Fibroblast of peridontal ligament (primary cell): ENCODE results near the gene CKB.

Source experiments
- DNase-seq: peaks from one replicate; pipeline ENCODE4 v3.0.0-alpha.2; 2010; ENCODE audit errors: extremely low read depth

CKB gene

GRCh38 chr14:103537175-103537990 lies 14.8 kb upstream of the CKB start:
- no peak for DNase-seq

- DNase-seq: no peak
Measured at GRCh38 chr14:103536693-103537092, 14.1 kb upstream of the CKB start.

GRCh38 chr14:103535891-103536565 lies 13.4 kb upstream of the CKB start:
- no peak for DNase-seq

GRCh38 chr14:103535081-103535890 lies 12.7 kb upstream of the CKB start:
- no peak for DNase-seq

GRCh38 chr14:103534576-103535061 lies 12.0 kb upstream of the CKB start:
- no peak for DNase-seq

GRCh38 chr14:103533999-103534575 lies 11.5 kb upstream of the CKB start:
- no peak for DNase-seq

- DNase-seq: no peak
Measured at GRCh38 chr14:103533137-103533998, 10.7 kb upstream of the CKB start.

GRCh38 chr14:103532216-103533136 lies 9.8 kb upstream of the CKB start:
- DNase-seq: no peak

- DNase-seq: no peak
Measured at GRCh38 chr14:103531421-103532215, 9.0 kb upstream of the CKB start.

GRCh38 chr14:103530831-103531230 lies 8.2 kb upstream of the CKB start:
- DNase-seq: no peak

GRCh38 chr14:103530390-103530789 lies 7.8 kb upstream of the CKB start:
- DNase-seq: no peak

- no peak for DNase-seq
Measured at GRCh38 chr14:103529383-103530365, 7.0 kb upstream of the CKB start.

GRCh38 chr14:103528587-103529382 lies 6.2 kb upstream of the CKB start, which contains the start of gene TRMT61A:
TRMT61A (plus strand) TSS chr14:103529196; CDS start chr14:103529979, 783 bp downstream.
- peak; percentile 93 for DNase-seq

GRCh38 chr14:103528146-103528586 lies 5.5 kb upstream of the CKB start:
- DNase-seq: no peak

GRCh38 chr14:103527408-103528145 lies 4.9 kb upstream of the CKB start:
- peak; percentile 68 for DNase-seq

- DNase-seq: no peak
Measured at GRCh38 chr14:103526914-103527248, 4.3 kb upstream of the CKB start.
